GM20431 (cell line): Measurements from ENCODE around the gene ARFGEF2.

Source experiments
- in situ Hi-C: fragments of 300-500 bp; cut with MseI, MboI; formaldehyde crosslinking; loops from one replicate; pipeline ENCODE4 v1.15.0; 2020; ENCODE audit warnings: low sequenced_read_pairs; ENCODE audit not compliant: unreplicated experiment

The ARFGEF2 gene

DNA sequence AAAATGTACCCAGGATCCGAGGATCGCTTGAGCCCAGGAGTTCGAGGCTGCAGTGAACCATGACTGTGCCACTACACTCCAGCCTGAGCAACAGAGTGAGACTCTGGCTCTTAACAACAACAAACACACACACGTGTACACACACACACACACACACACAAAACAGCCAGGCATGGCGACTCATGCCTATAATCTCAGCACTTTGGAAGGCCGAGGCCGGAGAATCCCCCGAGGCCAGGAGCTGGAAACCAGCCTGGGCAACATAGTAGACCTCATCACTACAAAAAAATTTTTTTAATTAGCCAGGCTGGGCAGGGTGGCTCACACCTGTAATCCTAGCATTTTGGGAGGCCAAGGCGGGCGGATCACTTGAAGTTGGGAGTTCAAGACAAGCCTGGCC is 23.3 kb upstream of the ARFGEF2 start:
- in situ Hi-C loops = no loop called here

DNA sequence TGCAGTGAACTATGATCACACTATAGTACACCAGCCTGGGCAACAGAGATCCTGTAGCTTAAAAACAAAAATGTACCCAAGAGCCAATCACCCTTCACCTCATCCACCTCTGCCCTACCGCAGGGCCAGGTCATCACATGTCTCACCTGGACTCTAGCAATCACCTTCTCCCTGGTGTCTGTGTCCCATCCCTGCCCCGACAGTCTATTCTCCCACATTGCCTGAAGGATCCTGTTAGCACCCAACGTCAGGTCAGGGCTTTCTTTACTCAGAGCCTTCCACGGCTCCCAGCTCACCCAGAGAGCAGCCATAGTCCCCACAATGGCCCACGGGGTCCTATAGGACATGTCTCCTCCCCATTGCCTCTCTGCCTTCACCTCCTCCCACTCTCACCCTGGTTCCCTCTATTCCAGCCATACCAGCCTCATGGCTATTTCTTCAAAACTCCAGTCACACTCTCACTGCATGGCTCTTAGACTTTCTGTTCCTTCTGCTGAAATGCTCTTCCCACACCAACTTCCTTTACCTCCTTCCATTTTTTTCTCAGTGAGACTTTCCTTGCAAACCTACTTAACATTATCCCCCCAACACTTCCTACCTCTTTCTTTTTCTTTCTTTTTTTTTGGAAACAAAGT is 22.5 kb upstream of the ARFGEF2 start:
- in situ Hi-C loops = no loop called here

DNA sequence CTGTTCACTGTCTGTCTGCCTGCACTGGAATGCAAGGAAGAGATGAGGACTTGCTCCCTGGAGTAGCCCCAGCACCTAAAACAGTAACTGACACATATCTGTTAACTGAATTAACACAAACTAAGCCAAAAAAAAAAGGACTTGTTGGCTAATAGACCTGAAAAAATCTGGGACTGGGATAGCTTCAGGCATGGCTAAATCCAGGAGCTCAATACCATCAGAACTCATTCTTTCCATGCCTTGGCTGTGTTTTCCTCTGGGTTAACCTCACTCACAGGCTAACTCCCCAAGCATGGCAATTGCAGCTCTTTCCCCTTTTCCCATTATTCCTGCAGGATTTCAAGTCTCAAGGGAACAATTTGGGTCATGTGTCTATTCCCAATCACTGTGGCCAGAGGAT is 21.6 kb upstream of the ARFGEF2 start:
- in situ Hi-C loops = loop anchor here (10.0 kb wide), 1 partner anchor 245 kb away; no protein-coding TSS in a partner anchor

DNA sequence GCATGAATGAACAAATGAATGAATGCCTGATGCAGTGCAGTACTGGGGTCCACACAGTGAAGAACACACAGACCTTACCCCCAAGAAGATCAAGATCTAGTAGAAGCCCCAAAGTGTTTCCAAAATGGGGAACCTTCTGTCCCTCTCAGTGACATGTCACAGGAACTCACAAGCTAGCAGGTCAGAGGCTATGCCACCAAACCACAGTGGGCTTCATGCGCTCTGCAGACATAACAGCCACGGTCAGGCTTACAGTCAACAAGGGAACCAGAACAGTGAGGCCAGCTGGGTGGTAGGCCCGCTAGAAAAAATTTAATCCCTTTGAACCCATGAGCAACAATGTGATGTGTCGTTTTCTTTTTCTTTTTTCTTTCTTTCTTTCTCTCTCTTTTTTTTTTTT is 20.2 kb upstream of the ARFGEF2 start:
- in situ Hi-C loops = loop anchor here (10.0 kb wide), 1 partner anchor 247 kb away; no protein-coding TSS in a partner anchor

DNA sequence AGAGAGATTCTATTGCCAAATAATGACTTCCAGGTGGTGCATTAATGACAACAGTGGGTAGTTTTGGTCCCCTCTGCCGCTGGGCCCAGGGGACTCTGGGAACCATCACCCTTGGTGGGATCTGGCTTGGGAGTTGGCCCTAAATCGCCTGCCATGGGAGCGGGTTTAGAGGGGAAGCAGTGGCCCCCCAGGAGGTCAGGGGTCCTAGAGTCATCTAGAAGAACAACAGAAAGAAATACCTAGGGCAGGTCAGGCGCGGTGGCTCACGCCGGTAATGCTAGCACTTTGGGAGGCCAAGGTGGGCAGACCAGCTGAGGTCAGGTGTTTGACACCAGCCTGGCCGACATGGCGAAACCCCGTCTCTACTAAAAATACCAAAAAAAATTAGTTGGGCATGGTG is 17.8 kb upstream of the ARFGEF2 start:
- in situ Hi-C loops = loop anchor here (10.0 kb wide), 1 partner anchor 249 kb away; no protein-coding TSS in a partner anchor

DNA sequence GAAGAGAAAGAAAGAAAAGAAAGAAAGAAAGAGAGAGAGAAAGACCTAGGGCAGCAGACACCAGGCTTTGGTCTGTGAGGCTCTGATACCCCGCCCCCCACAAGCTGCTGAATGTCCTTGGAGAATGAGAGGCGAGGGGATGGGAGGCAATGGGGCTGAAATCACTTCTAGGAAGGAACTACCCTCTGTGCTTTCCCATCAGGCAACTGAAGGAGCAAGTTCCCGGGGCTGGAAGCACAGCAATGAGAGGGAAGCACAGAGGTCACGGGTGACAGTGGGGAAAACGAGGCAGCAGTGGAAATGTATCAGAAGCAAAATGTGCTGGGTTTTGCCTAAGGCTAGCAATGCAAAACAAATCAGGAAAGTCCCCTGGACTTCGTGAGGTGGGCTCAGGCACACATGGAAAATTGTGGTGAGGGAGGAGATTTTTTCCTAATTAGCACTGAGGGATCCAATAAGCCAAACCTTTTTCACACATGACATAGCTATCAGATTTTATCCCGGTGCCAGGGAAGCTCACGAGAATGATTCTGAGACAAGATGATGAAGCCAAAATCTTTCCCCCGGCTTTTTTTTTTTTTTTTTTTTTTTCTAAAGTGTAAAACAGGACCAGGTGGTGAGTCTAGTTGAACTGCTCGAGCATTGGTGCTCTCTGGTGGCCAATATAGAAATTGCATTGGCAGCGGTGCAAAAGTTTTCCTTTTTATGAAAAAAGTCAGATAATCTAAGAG is 16.8 kb upstream of the ARFGEF2 start:
- in situ Hi-C loops = loop anchor here (10.0 kb wide), 1 partner anchor 250 kb away; no protein-coding TSS in a partner anchor

DNA sequence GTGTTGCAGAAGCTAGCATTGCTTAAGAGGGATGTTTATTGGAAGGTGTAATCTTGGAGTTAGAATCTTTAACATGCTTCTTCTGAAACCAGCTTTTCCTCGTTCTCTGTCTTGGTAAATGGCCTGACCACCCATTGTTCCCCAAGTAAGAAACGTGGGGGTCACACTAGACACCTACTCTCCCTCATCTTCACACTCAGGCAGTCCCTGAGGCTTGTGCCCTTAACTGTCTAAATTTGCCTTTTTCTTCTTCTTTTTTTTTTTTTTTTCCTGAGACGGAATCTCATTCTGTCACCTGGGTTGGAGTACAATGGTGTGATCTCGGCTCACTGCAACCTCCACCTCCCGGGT is 16.2 kb upstream of the ARFGEF2 start:
- in situ Hi-C loops = loop anchor here (10.0 kb wide), 1 partner anchor 250 kb away; no protein-coding TSS in a partner anchor

DNA sequence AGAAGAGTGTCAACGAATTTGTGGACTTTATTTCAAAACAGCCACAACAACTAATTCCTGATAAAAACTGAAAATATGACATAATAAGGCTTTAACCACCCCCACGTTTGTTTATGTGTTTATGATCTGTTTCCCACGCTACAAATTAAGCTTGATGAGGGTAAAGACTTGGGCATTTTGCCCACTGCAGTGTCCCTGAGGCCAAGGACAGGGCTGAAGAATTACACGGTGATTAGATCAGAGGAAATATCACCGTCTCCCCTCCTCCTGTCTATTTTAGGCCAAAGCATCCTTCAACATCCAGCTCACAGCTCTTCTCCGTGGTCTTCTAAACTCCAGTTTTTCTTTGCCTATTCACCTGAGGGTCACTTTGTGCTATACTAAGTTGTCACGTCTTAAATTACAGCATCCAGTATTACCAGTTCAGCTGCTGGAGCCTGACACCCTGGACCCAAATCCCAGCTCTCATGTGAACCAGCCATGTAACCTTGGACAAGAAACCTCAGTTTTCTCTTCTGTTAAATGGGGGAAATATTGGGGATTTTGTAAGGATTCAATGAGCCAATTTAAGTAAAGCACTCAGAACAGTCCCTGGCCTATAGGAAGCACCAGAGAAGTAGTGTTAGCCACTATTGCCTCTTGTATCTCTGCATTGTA is 15.2 kb upstream of the ARFGEF2 start:
- in situ Hi-C loops = loop anchor here (10.0 kb wide), 1 partner anchor 252 kb away; no protein-coding TSS in a partner anchor

DNA sequence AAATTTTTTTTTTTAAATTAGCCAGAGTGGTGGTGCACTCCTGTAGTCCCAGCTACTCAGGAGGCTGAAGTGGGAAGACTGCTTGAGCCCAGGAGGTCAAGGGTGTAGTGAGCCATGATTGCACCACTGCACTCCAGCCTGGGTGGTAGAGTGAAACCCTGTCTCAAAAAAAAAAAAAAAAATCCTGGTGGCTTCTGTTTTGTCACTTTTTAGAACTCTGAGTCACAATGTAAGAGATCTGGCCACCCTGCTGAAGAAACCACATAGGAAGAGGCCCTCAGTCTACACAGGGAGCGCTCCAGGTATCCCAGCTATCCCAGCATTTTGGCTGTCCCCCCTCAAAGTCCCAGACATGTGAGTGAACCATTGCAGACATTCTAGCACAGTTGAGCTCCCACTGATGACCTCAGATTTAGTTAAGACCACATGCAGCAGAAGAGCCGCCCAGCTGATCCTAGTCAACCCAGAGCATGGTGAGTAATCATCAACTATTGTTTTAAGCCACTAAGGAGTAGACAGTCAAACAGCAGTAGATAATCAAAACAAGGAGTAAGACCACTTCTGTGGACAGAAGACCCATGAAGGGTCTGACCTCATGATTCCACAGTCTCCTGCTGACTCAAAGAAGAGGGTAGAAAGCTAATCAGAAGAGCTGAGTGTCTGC is 12.7 kb upstream of the ARFGEF2 start:
- in situ Hi-C loops = loop anchor here (10.0 kb wide), 1 partner anchor 254 kb away; no protein-coding TSS in a partner anchor

DNA sequence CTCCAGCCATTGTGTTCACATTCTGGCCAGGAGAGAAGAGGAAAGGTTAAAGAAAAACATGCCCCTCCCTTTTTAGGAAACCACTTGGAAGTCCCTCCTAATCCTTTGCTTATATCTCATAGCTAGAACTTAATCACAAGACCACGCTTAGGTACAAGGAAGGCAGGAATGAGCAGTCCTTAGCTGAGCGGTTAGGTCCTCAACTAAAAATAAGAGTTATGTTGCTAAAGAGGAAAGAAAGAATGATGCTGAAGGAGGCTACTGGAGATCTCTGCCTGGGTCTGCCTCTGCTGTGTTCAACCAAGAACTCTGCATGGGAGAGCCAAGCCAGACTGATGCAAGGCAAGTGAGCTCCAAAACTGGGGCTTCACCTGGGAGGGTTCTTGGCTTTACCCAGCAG is 11.6 kb upstream of the ARFGEF2 start:
- in situ Hi-C loops = loop anchor here (10.0 kb wide), 1 partner anchor 255 kb away; no protein-coding TSS in a partner anchor

DNA sequence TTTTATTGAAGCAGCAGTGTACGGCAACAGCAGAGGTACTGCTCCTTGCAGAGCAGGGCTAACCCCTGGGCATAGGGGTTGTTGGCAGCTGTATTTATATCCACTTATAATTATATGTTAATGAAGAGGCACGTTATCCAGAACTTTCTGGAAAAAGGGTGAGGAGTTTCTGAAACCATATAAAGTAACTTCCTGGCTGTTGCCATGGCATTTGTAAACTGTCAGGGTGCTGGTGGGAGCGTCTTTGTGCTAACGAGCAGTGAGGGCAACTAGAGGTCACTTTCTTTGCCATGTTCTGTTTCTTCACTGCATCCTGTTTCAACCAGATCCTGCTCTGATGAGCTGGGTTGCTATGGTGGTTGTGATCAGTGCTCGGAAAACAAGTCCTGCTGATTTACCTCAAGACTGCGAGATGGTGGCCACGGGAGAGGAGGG is 11.1 kb upstream of the ARFGEF2 start:
- in situ Hi-C loops = no loop called here

DNA sequence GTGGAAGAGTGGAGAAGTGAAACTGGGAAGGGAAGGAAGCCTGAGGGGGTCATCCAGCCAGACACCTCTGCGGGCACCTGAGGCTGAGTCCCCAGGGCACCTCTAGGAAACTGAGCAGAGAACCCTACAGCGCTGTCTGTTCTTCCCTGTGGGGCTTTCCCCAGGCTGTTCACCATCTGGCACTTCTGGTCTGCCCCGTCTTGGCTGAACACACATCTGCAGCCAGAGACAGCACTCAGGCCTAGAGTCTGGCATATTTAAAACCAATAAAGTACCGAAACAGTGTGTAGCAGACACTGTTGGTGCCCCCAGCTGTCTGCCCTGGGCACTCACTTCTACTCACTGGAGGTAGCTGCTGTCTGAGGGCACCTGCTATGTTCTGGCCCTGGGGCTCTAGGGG is 9.4 kb upstream of the ARFGEF2 start:
- in situ Hi-C loops = no loop called here

DNA sequence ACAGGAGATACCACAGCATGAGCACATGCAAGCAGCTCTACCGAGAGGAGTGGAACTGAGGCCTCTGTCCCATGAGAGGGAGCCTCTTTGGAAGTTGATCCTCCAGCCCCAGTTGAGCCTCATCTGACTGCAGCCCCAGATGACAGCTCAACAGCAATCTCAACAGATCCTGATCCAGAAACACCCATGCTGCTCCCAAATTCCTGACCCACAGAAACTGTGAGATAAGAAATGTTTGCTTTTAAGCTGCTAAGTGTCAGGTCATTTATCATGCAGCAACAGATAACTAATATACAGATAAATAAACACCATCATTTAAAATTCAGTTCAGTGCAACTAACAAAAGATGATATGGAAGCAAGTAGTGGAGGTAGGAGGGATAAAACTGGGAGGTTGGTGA is 4.8 kb upstream of the ARFGEF2 start:
- in situ Hi-C loops = no loop called here

DNA sequence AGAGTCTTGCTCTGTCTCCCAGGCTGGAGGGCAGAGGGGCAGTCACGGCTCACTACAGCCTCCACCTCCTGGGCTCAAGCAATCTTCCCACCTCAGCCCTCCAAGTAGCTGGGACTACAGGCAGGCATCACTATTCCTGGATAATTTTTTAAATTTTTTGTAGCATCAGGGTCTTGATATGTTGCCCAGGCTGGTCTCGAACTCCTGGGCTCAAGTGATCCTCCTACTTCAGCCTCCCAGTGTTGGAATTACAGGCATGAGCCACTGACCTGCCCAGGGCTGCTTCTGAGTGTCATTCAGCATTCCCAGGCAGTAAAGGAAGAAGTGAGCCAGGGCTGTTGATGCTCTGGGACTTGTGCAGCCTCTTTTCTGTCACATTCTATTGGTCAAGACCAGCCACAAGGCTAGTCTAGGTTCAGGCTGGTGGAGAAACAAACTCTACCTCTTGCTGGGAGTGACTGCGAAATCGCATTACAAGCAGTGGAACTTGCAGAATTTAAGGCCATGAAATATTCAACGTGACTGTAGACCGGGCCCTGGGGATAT is 2.1 kb upstream of the ARFGEF2 start:
- in situ Hi-C loops = no loop called here

DNA sequence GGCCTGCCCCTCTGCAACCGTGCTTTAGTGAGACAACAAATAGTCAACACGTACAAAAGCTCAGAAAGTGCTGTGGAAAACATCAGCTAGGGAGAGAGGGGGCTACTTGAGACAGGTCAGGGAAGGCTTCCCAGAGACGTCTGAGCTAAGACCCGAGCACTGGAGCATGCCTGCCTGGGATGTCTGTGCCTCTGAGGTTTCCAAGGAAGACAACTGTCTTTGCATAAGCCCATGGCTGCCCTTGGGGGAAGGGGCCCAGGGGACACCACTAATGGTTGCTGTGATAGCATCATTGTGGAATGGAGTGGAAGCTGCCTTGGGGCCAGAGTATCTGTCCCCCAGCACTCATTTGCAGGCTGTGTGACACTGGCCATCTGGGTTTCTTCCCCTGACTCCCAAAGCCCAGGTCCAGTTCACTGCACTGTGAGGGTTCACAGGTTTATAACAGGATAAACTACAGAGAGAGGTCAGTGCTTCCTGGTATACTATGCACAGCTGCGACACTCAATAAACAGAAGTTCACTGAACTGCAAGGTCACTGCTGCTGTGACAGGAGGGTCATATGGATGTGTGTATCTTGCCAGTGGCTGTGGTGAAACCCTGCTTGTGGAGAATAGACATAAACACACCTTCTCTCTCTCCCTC is 1.5 kb upstream of the ARFGEF2 start:
- in situ Hi-C loops = no loop called here

DNA sequence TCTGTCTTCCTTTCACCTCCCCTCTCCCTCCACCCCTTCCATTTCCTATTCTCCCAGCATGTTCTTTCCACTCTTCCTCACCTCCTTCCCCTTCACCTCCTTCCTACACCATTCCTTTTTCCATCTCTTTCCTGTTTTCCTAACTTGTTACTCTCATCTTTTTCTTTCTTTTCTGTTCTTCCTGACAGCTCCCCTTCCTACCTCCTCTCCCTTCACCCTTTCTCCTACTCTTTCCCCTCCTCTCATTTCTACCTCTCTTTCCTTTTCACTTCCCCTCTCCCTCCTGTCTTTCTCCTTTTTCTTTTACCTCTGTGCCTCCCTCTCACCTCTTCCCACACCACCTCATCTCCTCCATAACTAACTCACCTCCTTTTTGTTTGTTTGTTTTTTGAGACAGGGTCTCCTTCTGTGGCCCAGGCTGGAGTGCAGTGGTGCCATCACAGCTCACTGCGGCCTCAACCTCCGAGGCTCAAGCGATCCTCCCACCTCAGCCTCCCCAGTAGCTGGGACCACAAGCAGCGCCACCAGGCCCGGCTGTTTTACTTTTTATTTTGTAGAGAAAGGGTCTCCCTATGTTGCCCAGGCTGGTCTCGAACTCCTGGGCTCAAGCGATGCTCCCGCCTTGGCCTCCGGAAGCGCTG is 864 bp upstream of the ARFGEF2 start:
- in situ Hi-C loops = no loop called here

DNA sequence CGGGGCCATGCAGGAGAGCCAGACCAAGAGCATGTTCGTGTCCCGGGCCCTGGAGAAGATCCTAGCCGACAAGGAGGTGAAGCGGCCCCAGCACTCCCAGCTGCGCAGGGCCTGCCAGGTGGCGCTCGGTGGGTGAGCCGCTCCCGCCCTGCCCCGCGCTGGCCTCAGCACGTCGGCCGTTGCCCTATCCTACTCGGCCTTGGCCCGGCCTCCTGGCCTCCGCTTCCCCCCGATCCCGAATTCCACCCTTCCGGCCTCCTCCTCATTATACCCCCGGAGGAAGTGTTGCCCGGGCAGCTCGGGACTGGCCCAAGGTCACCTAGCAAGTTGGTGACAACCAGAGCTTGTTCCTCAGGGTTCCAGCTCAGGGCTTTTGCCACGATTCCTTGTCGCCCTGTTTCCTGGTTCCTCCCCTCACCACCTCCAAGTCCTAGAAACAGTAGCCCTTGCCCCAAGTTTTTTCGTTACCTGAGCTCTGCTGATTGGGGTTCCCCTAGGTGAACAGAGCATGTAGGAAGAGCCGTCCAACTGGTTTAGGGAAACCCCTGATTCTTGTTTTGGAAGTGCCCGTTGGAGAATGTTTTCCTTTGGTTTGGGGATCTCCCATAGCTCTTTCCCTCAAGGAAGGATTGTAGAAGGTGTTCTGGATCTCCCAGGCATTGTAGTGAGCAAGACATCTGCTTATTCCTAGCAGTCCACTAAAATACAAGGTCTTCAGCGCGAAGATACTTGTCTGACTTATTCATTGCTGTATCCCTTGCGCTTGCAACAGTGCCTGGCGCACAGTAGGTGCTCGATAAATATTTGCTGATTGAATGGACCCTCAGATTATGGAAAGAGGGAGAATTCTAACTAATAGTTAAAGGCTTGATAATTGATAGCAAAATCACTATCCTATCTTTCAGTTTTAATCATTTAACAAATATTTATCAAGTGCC is 641 bp downstream of the ARFGEF2 start:
- in situ Hi-C loops = no loop called here

DNA sequence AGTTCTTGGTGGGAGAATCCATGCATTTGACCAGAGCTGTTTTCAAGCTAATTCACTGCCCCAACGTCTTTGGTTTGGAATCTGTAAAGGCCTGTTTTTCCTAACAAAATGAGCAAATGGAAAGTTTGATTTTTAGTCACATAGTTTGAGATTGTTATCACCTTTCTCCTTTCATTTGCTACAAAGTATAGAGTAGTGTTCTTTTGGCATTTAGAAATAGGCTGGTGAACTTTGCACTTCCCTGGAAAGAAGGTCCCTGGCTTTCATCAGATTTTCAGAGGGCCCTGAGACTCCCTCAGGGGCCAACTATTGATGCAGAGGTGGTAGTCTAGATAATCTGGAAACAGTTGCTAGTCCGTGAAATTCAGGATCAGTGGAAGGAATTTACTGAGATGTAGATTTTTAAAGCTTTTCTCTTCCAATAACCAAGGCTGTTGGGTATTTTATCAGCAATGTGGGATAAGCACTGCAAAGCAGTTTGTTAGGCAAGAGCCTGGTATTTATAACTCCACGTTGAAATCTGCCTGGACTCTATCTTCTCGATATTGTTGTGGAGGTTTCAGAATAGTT is 1.7 kb downstream of the ARFGEF2 start:
- in situ Hi-C loops = no loop called here
